Activated T-cell treated with anti-CD3 and anti-CD28 coated beads, Interleukin-2, amount 50 U/mL, for 72 hours (primary cell): ENCODE measurements around the gene DIP2C. TPM values are rescaled to one million over a fixed set of nuclear protein-coding genes. Genes with fewer than 3 reads are reported as not detected.

Experiments used
- ATAC-seq, 2 donors: fragments of 150-1000 bp; cut with Tn5 transposase; replicated peaks in 1 of 2; 2 replicates each; pipeline ENCODE4 v1.10.0; 2021; ENCODE audit warnings: moderate library complexity in 2 of 2, mild to moderate bottlenecking in 1 of 2
- DNase-seq, 2 donors: peaks; one replicate each; pipeline ENCODE4 v3.0.0; 2021 to 2022; ENCODE audit warnings: mixed read lengths in 1 of 2
- H3K27ac Mint-ChIP-seq: one replicate; pipeline ENCODE4 v1.8.0; 2022; ENCODE audit warnings: mild to moderate bottlenecking, moderate library complexity, mixed read lengths
- H3K27me3 Mint-ChIP-seq: one replicate; pipeline ENCODE4 v1.8.0; 2022; ENCODE audit warnings: low read depth, mixed read lengths
- H3K36me3 Mint-ChIP-seq, 2 donors: one replicate each; pipeline ENCODE4 v1.8.0; 2022; ENCODE audit warnings: mixed read lengths in 2 of 2, mild to moderate bottlenecking in 1 of 2; ENCODE audit not compliant: insufficient read depth in 2 of 2
- H3K4me1 Mint-ChIP-seq: one replicate; pipeline ENCODE4 v1.8.0; 2022; ENCODE audit warnings: low read depth, mixed read lengths
- H3K4me3 Mint-ChIP-seq, 2 donors: one replicate each; pipeline ENCODE4 v1.8.0; 2022; ENCODE audit warnings: mild to moderate bottlenecking in 2 of 2, mixed read lengths in 2 of 2, moderate library complexity in 2 of 2
- H3K9me3 Mint-ChIP-seq, 2 donors: one replicate each; pipeline ENCODE4 v1.8.0; 2022; ENCODE audit warnings: mixed read lengths in 2 of 2
- total RNA-seq, 2 donors: library from RNA; stranded (reverse); gene quantifications; one replicate each; pipeline ENCODE4 v1.2.3, GENCODE V29; 2022

DIP2C gene
- total RNA-seq, 2 donors from 2014 or later: 0.70 to 1.6 TPM

- Mint-ChIP-seq H3K27ac (no peak overlapping the region), H3K4me3 (no peak overlapping the region), H3K9me3 (no peaks in the 10 kb centered on the region), H3K36me3 (no peaks in the 10 kb centered on the region), H3K4me1 (no peaks in the 10 kb centered on the region), H3K27me3 (no peaks in the 10 kb centered on the region)
- no peak for ATAC-seq
- no peak for DNase-seq
Observed at GRCh38 chr10:388661-389045, 300.8 kb downstream of the DIP2C start.

- Mint-ChIP-seq H3K9me3 (no peaks in the 10 kb centered on the region), H3K36me3 (no peaks in the 10 kb centered on the region), H3K27me3 (no peaks in the 10 kb centered on the region), H3K4me3 (no peak overlapping the region), H3K4me1 (no peaks in the 10 kb centered on the region), H3K27ac (no peak overlapping the region)
- no peak for DNase-seq
- no peak for ATAC-seq
Observed at GRCh38 chr10:387909-388660, 301.4 kb downstream of the DIP2C start.

- H3K27ac Mint-ChIP-seq: no peak overlapping the region
- no peaks in the 10 kb centered on the region for H3K36me3 Mint-ChIP-seq
- H3K4me1 Mint-ChIP-seq: no peaks in the 10 kb centered on the region
- no peak for ATAC-seq
- no peak overlapping the region for H3K4me3 Mint-ChIP-seq
- no peaks in the 10 kb centered on the region for H3K9me3 Mint-ChIP-seq
- no peak for DNase-seq
- no peaks in the 10 kb centered on the region for H3K27me3 Mint-ChIP-seq
Observed at GRCh38 chr10:387593-387891, 301.9 kb downstream of the DIP2C start.

GRCh38 chr10:386771-387592 lies 302.5 kb downstream of the DIP2C start:
- Mint-ChIP-seq H3K36me3 (no peaks in the 10 kb centered on the region), H3K4me3 (no peak overlapping the region), H3K27me3 (no peaks in the 10 kb centered on the region), H3K4me1 (peaks cover under 1% of the 10 kb centered on the region), H3K9me3 (no peaks in the 10 kb centered on the region), H3K27ac (no peak overlapping the region)
- DNase-seq: no peak
- ATAC-seq: no peak

GRCh38 chr10:385571-386300 lies 303.7 kb downstream of the DIP2C start:
- peaks cover 7% of the 10 kb centered on the region for H3K4me1 Mint-ChIP-seq
- no peak overlapping the region for H3K4me3 Mint-ChIP-seq
- ATAC-seq: no peak
- H3K36me3 Mint-ChIP-seq: no peaks in the 10 kb centered on the region
- H3K27ac Mint-ChIP-seq: no peak overlapping the region
- DNase-seq: no peak
- no peaks in the 10 kb centered on the region for H3K9me3 Mint-ChIP-seq
- no peaks in the 10 kb centered on the region for H3K27me3 Mint-ChIP-seq

- H3K27me3 Mint-ChIP-seq: no peaks in the 10 kb centered on the region
- no peak overlapping the region for H3K4me3 Mint-ChIP-seq
- DNase-seq: no peak
- no peaks in the 10 kb centered on the region for H3K36me3 Mint-ChIP-seq
- no peak for ATAC-seq
- H3K27ac Mint-ChIP-seq: no peak overlapping the region
- no peaks in the 10 kb centered on the region for H3K9me3 Mint-ChIP-seq
- H3K4me1 Mint-ChIP-seq: peaks cover 7% of the 10 kb centered on the region
Observed at GRCh38 chr10:384538-385305, 304.7 kb downstream of the DIP2C start.

GRCh38 chr10:383519-383918 lies 305.9 kb downstream of the DIP2C start:
- no peak for ATAC-seq

GRCh38 chr10:381805-382204 lies 307.7 kb downstream of the DIP2C start:
- DNase-seq (peak in 1 of 2 donors; percentile 19), ATAC-seq (peak; percentile 47 to 71)
- Mint-ChIP-seq H3K4me3 (peak overlapping the region; percentile 32 to 67), H3K9me3 (peaks cover 2 to 4% of the 10 kb centered on the region in 2 donors), H3K36me3 (no peaks in the 10 kb centered on the region), H3K27me3 (no peaks in the 10 kb centered on the region), H3K27ac (no peak overlapping the region), H3K4me1 (peaks cover 7% of the 10 kb centered on the region)

More at GRCh38 chr10:383519-383918, 305.9 kb downstream of the DIP2C start:
- H3K4me1 Mint-ChIP-seq: peaks cover 7% of the 10 kb centered on the region
- no peak overlapping the region for H3K27ac Mint-ChIP-seq
- H3K27me3 Mint-ChIP-seq: no peaks in the 10 kb centered on the region
- DNase-seq: no peak
- no peak overlapping the region for H3K4me3 Mint-ChIP-seq
- H3K36me3 Mint-ChIP-seq: no peaks in the 10 kb centered on the region
- no peaks in the 10 kb centered on the region for H3K9me3 Mint-ChIP-seq

- no peak for DNase-seq
- Mint-ChIP-seq H3K4me3 (no peak overlapping the region), H3K4me1 (peaks cover 7% of the 10 kb centered on the region), H3K27ac (no peak overlapping the region), H3K9me3 (peaks cover 2 to 4% of the 10 kb centered on the region in 2 donors), H3K36me3 (no peaks in the 10 kb centered on the region), H3K27me3 (no peaks in the 10 kb centered on the region)
- no peak for ATAC-seq
Observed at GRCh38 chr10:381346-381745, 308.1 kb downstream of the DIP2C start.

GRCh38 chr10:380313-380940 lies 309.0 kb downstream of the DIP2C start:
- H3K27ac Mint-ChIP-seq: no peak overlapping the region
- no peak overlapping the region for H3K4me3 Mint-ChIP-seq
- H3K27me3 Mint-ChIP-seq: no peaks in the 10 kb centered on the region
- no peaks in the 10 kb centered on the region for H3K36me3 Mint-ChIP-seq
- H3K4me1 Mint-ChIP-seq: peaks cover 7% of the 10 kb centered on the region
- ATAC-seq (no peak), DNase-seq (no peak)
- H3K9me3 Mint-ChIP-seq: peaks cover 2 to 4% of the 10 kb centered on the region in 2 donors

GRCh38 chr10:378930-379704 lies 310.4 kb downstream of the DIP2C start:
- Mint-ChIP-seq H3K27ac (no peak overlapping the region), H3K9me3 (peaks cover 2 to 4% of the 10 kb centered on the region in 2 donors), H3K4me1 (peaks cover 7% of the 10 kb centered on the region), H3K4me3 (no peak overlapping the region), H3K27me3 (no peaks in the 10 kb centered on the region), H3K36me3 (peaks cover 0 to 3% of the 10 kb centered on the region in 2 donors)
- no peak for DNase-seq
- no peak for ATAC-seq
